Activated naive CD4-positive, alpha-beta T cell treated with anti-CD3 and anti-CD28 coated beads, Interleukin-2, amount 10 ng/mL, durations not matched to agents 7 days and 5 days (primary cell): Measurements from ENCODE around the gene DMGDH.

Source experiments
- CTCF ChIA-PET: fragments of 350-600 bp; sonication (Branson Sonifier 250); formaldehyde crosslinking; loops from one replicate; lab custom pipeline; 2021; ENCODE audit warnings: antibody characterized with exemption; lab: Charles Lee
- DNase-seq: peaks from one replicate; pipeline ENCODE4 v3.0.0-alpha.2; 2020
- H3K27ac Mint-ChIP-seq: one replicate; pipeline ENCODE4 v1.8.0; 2021; ENCODE audit warnings: mild to moderate bottlenecking, moderate library complexity, mixed read lengths
- H3K27me3 Mint-ChIP-seq: one replicate; pipeline ENCODE4 v1.8.0; 2021; ENCODE audit warnings: mild to moderate bottlenecking, mixed read lengths
- H3K36me3 Mint-ChIP-seq: one replicate; pipeline ENCODE4 v1.8.0; 2021; ENCODE audit warnings: mixed read lengths
- H3K4me1 Mint-ChIP-seq: one replicate; pipeline ENCODE4 v1.8.0; 2021; ENCODE audit warnings: mixed read lengths
- H3K4me3 Mint-ChIP-seq: one replicate; pipeline ENCODE4 v1.8.0; 2021; ENCODE audit warnings: mild to moderate bottlenecking, moderate library complexity, mixed read lengths
- H3K9me3 Mint-ChIP-seq: one replicate; pipeline ENCODE4 v1.8.0; 2021; ENCODE audit warnings: mixed read lengths

Gene DMGDH

GRCh38 chr5:79047199-79047598 lies 22.3 kb downstream of the DMGDH start:
- CTCF ChIA-PET, result interaction anchor here (0.7 to 1.0 kb wide), 2 partner anchors 22 to 85 kb away, joined by 3 read pairs; no protein-coding TSS in a partner anchor
- Mint-ChIP-seq H3K27ac (no peak overlapping the region), H3K4me3 (no peak overlapping the region), H3K4me1 (no peaks in the 10 kb centered on the region), H3K36me3 (no peaks in the 10 kb centered on the region), H3K9me3 (no peaks in the 10 kb centered on the region), H3K27me3 (peaks cover 6% of the 10 kb centered on the region)
- no peak for DNase-seq

- DNase-seq, result no peak
- Mint-ChIP-seq H3K27me3 (peaks cover 6% of the 10 kb centered on the region), H3K36me3 (no peaks in the 10 kb centered on the region), H3K9me3 (no peaks in the 10 kb centered on the region), H3K4me1 (no peaks in the 10 kb centered on the region), H3K4me3 (no peak overlapping the region), H3K27ac (no peak overlapping the region)
- CTCF ChIA-PET, result interaction anchor here (1.4 kb wide), 1 partner anchor 21 kb away, joined by 3 read pairs; no protein-coding TSS in a partner anchor
Measured at GRCh38 chr5:79042188-79042587, 27.3 kb downstream of the DMGDH start.

- CTCF ChIA-PET, result no interaction called here
- H3K4me1 Mint-ChIP-seq, result no peaks in the 10 kb centered on the region
- no peak for DNase-seq
- H3K27ac Mint-ChIP-seq, result no peak overlapping the region
- no peaks in the 10 kb centered on the region for H3K27me3 Mint-ChIP-seq
- no peak overlapping the region for H3K4me3 Mint-ChIP-seq
- H3K36me3 Mint-ChIP-seq, result no peaks in the 10 kb centered on the region
- H3K9me3 Mint-ChIP-seq, result no peaks in the 10 kb centered on the region
Measured at GRCh38 chr5:79036769-79037168, 32.7 kb downstream of the DMGDH start.

DNA sequence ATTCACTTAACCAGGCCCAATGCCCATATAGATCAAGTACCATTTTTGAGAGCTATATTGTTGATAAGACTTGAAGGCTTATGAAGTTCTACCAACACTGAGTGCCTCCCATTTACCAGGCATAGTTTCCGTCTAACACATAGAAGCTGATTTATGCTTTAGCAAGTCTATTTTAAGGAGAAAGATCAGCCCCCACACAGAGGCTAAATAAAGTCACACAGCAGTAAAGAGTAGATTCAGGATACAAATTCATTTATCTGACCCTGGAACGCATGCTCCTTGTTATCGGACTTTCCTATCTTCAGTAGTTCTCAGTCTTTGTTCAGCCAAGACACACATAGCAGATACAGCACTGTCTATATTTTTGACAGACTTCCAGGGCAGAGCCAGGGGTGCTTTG lies 34.2 kb downstream of the DMGDH start:
- Mint-ChIP-seq H3K9me3 (no peaks in the 10 kb centered on the region), H3K4me3 (no peak overlapping the region), H3K27me3 (no peaks in the 10 kb centered on the region), H3K27ac (no peak overlapping the region), H3K4me1 (no peaks in the 10 kb centered on the region), H3K36me3 (no peaks in the 10 kb centered on the region)
- DNase-seq, result no peak
- CTCF ChIA-PET, result interaction anchor here (1.0 kb wide), 1 partner anchor 10 kb away, joined by 6 read pairs; no protein-coding TSS in a partner anchor

GRCh38 chr5:79032782-79033181 lies 36.7 kb downstream of the DMGDH start:
- CTCF ChIA-PET, result no interaction called here
- Mint-ChIP-seq H3K27me3 (peaks cover 3% of the 10 kb centered on the region), H3K36me3 (no peaks in the 10 kb centered on the region), H3K4me3 (no peak overlapping the region), H3K4me1 (no peaks in the 10 kb centered on the region), H3K9me3 (no peaks in the 10 kb centered on the region), H3K27ac (no peak overlapping the region)
- no peak for DNase-seq

DNA sequence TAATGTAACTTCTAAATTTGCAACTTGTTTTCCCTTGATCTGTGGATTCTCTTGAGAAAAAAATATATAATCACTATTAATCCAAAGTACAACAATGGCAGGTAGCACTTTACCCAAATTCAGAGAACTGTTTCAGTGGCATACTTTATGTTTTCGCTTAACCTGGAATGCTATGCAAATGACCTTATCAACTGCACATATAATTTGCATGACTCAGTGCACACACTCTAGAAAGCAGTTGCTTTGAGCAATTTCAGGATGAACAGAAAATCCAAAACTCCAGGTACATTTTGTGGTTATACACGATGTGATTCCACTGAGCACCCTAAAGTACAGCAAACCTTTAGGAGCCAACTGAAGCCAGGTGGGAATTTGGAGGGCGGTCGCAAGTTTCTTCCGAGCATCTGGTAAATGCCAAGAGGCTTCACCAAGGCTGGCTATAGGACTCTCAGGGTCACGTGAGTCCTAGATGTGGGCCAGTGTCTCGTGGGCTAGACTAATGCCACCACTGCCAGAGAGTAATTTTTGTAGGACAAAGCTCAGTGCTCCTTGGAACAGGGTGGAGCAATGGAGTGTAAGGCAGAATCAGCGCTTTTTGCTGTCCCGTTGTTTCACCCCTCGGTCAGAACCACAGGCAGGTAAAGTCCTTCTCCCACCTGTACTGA lies 37.3 kb downstream of the DMGDH start:
- DNase-seq, result no peak
- Mint-ChIP-seq H3K9me3 (no peaks in the 10 kb centered on the region), H3K27ac (no peak overlapping the region), H3K4me1 (no peaks in the 10 kb centered on the region), H3K27me3 (peaks cover 10% of the 10 kb centered on the region), H3K36me3 (no peaks in the 10 kb centered on the region), H3K4me3 (no peak overlapping the region)
- CTCF ChIA-PET, result no interaction called here

DNA sequence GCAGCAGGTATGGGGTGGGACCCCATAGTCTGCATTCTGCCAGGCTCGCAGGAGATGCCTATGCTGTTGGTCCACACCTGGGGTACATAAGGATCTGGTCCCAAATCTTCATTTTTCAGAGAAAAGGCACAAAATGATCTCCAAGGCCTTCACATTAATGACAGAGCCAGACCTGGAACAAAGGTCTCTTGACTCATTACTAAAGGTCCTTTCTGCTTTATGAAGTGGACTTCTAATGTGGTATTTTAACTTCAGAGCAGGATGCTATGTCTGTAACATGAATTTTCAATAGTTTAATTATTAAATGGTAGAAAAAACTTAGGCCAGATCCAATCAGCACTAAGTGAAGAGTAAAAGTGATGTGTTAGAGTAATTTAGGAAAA lies 38.0 kb downstream of the DMGDH start:
- no peaks in the 10 kb centered on the region for H3K36me3 Mint-ChIP-seq
- no peaks in the 10 kb centered on the region for H3K9me3 Mint-ChIP-seq
- H3K4me1 Mint-ChIP-seq, result no peaks in the 10 kb centered on the region
- no peak for DNase-seq
- H3K27ac Mint-ChIP-seq, result no peak overlapping the region
- H3K27me3 Mint-ChIP-seq, result peaks cover 15% of the 10 kb centered on the region
- no peak overlapping the region for H3K4me3 Mint-ChIP-seq
- CTCF ChIA-PET, result no interaction called here

DNA sequence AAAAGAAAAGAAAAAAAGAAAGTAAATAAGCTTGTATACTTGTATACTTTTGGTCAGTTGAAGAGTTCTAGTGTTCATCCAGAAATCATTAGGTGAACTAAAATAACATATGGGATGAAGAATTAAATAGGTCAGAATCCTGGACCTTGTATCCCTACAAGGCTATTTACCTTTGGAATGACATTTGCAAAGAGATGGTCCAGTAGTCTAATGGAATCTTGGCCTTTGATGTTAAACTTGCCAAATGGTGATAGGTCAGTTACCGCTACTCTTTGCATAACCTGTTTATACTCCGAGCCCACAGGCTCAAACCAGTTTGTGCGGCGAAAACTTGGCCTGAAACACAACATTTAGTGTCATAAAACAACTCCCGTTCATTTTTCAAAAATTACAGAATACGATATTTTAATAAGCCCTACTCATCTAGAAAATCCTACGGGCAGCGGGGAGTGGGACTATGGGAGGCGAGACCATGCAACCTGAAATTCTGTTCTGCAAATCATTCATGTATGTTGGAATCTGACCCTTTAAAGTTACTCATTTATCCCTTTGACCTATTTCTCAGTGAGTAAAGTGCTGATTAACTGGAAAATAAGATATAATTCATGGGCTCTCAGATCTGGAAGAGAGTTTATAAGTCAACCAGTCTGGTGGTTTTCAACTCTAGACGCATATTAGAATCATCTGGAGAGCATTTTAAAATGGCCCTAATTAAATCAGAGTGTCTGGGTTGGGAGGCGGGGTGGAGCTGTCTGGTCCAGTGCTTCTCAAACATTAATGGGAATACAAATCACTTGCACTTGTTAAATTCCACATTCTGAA lies 38.6 kb downstream of the DMGDH start:
- Mint-ChIP-seq H3K9me3 (no peaks in the 10 kb centered on the region), H3K27me3 (peaks cover 17% of the 10 kb centered on the region), H3K36me3 (no peaks in the 10 kb centered on the region), H3K27ac (no peak overlapping the region), H3K4me3 (no peak overlapping the region), H3K4me1 (no peaks in the 10 kb centered on the region)
- CTCF ChIA-PET, result interaction anchor here (1.1 kb wide), 1 partner anchor 10 kb away, joined by 3 read pairs; no protein-coding TSS in a partner anchor
- no peak for DNase-seq

- Mint-ChIP-seq H3K4me1 (peaks cover 4% of the 10 kb centered on the region), H3K27ac (no peak overlapping the region), H3K9me3 (no peaks in the 10 kb centered on the region), H3K4me3 (no peak overlapping the region), H3K36me3 (no peaks in the 10 kb centered on the region), H3K27me3 (peaks cover 50% of the 10 kb centered on the region)
- DNase-seq, result peak; percentile 62
- CTCF ChIA-PET, result interaction anchor here (0.6 to 10.9 kb wide), 22 partner anchors 9 to 440 kb away, joined by 3 to 291 read pairs (median 5); no protein-coding TSS in a partner anchor
Measured at GRCh38 chr5:79025054-79025472, 44.4 kb downstream of the DMGDH start.

GRCh38 chr5:79023947-79024346 lies 45.5 kb downstream of the DMGDH start:
- no peaks in the 10 kb centered on the region for H3K9me3 Mint-ChIP-seq
- CTCF ChIA-PET, result interaction anchor here (0.6 to 10.9 kb wide), 15 partner anchors 8 to 1251 kb away, joined by 3 to 291 read pairs (median 5); no protein-coding TSS in a partner anchor
- H3K27ac Mint-ChIP-seq, result no peak overlapping the region
- no peak overlapping the region for H3K4me3 Mint-ChIP-seq
- H3K27me3 Mint-ChIP-seq, result peaks cover 60% of the 10 kb centered on the region
- DNase-seq, result no peak
- peaks cover 4% of the 10 kb centered on the region for H3K4me1 Mint-ChIP-seq
- H3K36me3 Mint-ChIP-seq, result no peaks in the 10 kb centered on the region

DNA sequence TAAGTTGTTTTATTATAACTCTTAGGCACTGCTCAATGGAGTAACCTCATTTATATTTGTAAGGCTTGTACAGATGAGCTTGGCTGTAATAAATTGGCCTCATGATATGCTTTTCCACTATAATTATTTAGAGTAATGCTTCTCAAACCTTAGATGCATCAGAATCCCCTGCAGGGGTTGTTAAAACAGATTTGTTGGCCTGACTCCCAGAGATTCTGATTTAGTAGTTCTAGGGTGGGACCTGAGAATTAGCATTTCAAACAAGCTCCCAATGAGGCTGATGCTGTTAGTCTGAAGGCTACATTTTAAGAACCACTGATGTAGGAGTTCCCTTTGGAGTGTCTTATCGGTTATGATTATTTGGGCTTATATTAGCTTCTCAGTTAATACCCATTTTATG lies 46.1 kb downstream of the DMGDH start:
- peaks cover 4% of the 10 kb centered on the region for H3K4me1 Mint-ChIP-seq
- H3K27ac Mint-ChIP-seq, result no peak overlapping the region
- no peak for DNase-seq
- H3K36me3 Mint-ChIP-seq, result no peaks in the 10 kb centered on the region
- CTCF ChIA-PET, result interaction anchor here (0.7 to 10.9 kb wide), 7 partner anchors 10 to 442 kb away, joined by 3 to 291 read pairs (median 6); no protein-coding TSS in a partner anchor
- peaks cover 60% of the 10 kb centered on the region for H3K27me3 Mint-ChIP-seq
- H3K4me3 Mint-ChIP-seq, result no peak overlapping the region
- no peaks in the 10 kb centered on the region for H3K9me3 Mint-ChIP-seq

GRCh38 chr5:79022771-79023170 lies 46.7 kb downstream of the DMGDH start:
- no peak overlapping the region for H3K4me3 Mint-ChIP-seq
- no peak for DNase-seq
- no peaks in the 10 kb centered on the region for H3K36me3 Mint-ChIP-seq
- CTCF ChIA-PET, result interaction anchor here (1.2 to 10.9 kb wide), 6 partner anchors 11 to 442 kb away, joined by 4 to 291 read pairs (median 20); no protein-coding TSS in a partner anchor
- H3K4me1 Mint-ChIP-seq, result peaks cover 4% of the 10 kb centered on the region
- H3K9me3 Mint-ChIP-seq, result no peaks in the 10 kb centered on the region
- peaks cover 57% of the 10 kb centered on the region for H3K27me3 Mint-ChIP-seq
- no peak overlapping the region for H3K27ac Mint-ChIP-seq

DNA sequence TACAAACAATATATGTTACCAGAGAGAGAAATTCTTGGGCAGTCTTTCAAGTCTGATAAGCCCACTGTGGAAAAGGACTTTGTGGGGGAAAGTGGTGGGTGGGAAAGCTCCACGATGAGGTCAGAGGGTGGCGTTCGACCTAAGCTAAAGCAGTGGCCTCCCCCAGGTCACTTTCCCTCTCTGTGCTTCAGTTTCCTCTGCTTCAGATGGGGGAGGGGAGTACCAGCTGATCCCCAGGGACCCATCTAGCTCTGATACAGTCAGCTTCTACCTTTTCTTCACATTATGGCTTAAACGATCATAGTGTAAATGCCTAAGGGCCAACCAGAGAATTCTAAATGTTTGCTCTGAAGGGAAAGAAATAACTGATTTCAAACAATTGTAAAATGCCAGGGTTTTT lies 47.7 kb downstream of the DMGDH start:
- no peaks in the 10 kb centered on the region for H3K9me3 Mint-ChIP-seq
- CTCF ChIA-PET, result interaction anchor here (1.0 to 10.9 kb wide), 13 partner anchors 12 to 1061 kb away, joined by 3 to 291 read pairs (median 5); no protein-coding TSS in a partner anchor
- no peak for DNase-seq
- H3K36me3 Mint-ChIP-seq, result no peaks in the 10 kb centered on the region
- peaks cover 4% of the 10 kb centered on the region for H3K4me1 Mint-ChIP-seq
- peaks cover 48% of the 10 kb centered on the region for H3K27me3 Mint-ChIP-seq
- no peak overlapping the region for H3K4me3 Mint-ChIP-seq
- no peak overlapping the region for H3K27ac Mint-ChIP-seq

GRCh38 chr5:79020861-79021561 lies 48.5 kb downstream of the DMGDH start:
- H3K36me3 Mint-ChIP-seq, result no peaks in the 10 kb centered on the region
- H3K4me3 Mint-ChIP-seq, result no peak overlapping the region
- peak; percentile 54 for DNase-seq
- CTCF ChIA-PET, result interaction anchor here (0.7 to 10.9 kb wide), 17 partner anchors 9 to 1062 kb away, joined by 3 to 291 read pairs (median 4); no protein-coding TSS in a partner anchor
- peaks cover 4% of the 10 kb centered on the region for H3K4me1 Mint-ChIP-seq
- H3K27me3 Mint-ChIP-seq, result peaks cover 45% of the 10 kb centered on the region
- H3K9me3 Mint-ChIP-seq, result no peaks in the 10 kb centered on the region
- no peak overlapping the region for H3K27ac Mint-ChIP-seq
